GM18909 (cell line): ENCODE results near the gene SPOPL.

Source experiments
- ATAC-seq: cut with Tn5 transposase; IDR thresholded peaks from one replicate; pipeline ENCODE4 v1.9.1; 2021; ENCODE audit warnings: mild to moderate bottlenecking; ENCODE audit not compliant: unreplicated experiment, poor library complexity

Gene SPOPL

GRCh38 chr2:138493334-138493733 is 8.2 kb upstream of the SPOPL start:
- no peak for ATAC-seq

- ATAC-seq, result no peak
These were observed 7.2 kb upstream of the SPOPL start for GRCh38 chr2:138494265-138494966.

GRCh38 chr2:138495384-138495783 is 6.2 kb upstream of the SPOPL start:
- ATAC-seq, result no peak

- no peak for ATAC-seq
These were observed 5.4 kb upstream of the SPOPL start for GRCh38 chr2:138496096-138496651.

GRCh38 chr2:138497294-138497693 is 4.3 kb upstream of the SPOPL start:
- no peak for ATAC-seq

GRCh38 chr2:138499684-138500083 is 1.9 kb upstream of the SPOPL start:
- no peak for ATAC-seq

GRCh38 chr2:138500592-138501424 is 762 bp upstream of the SPOPL start:
- ATAC-seq, result peak; percentile 12

GRCh38 chr2:138502255-138503086 is 901 bp downstream of the SPOPL start:
- ATAC-seq, result no peak

- no peak for ATAC-seq
These were observed 1.5 kb downstream of the SPOPL start for GRCh38 chr2:138503087-138503442.

GRCh38 chr2:138503652-138504051 is 2.1 kb downstream of the SPOPL start:
- no peak for ATAC-seq

GRCh38 chr2:138504092-138504491 is 2.5 kb downstream of the SPOPL start:
- no peak for ATAC-seq

GRCh38 chr2:138504546-138505235 is 3.1 kb downstream of the SPOPL start:
- ATAC-seq, result peak; percentile 46

- no peak for ATAC-seq
These were observed 5.7 kb downstream of the SPOPL start for GRCh38 chr2:138507267-138507666.

- no peak for ATAC-seq
These were observed 8.7 kb downstream of the SPOPL start for GRCh38 chr2:138510319-138510718.

- ATAC-seq, result no peak
These were observed 11.1 kb downstream of the SPOPL start for GRCh38 chr2:138512672-138513071.

GRCh38 chr2:138514173-138514572 is 12.6 kb downstream of the SPOPL start:
- ATAC-seq, result no peak

- ATAC-seq, result no peak
These were observed 13.5 kb downstream of the SPOPL start for GRCh38 chr2:138515092-138515491.

GRCh38 chr2:138516030-138516704 is 14.6 kb downstream of the SPOPL start:
- ATAC-seq, result no peak

GRCh38 chr2:138518860-138519259 is 17.3 kb downstream of the SPOPL start:
- ATAC-seq, result no peak
